H9 (cell line): Measurements from ENCODE around the gene LYST. TPM values are rescaled to one million over a fixed set of nuclear protein-coding genes. Genes with fewer than 3 reads are reported as not detected.
A peak's percentile ranks its signal among the peaks of the same experiment; 100 is the strongest.

Experiments used
- DNase-seq: peaks from one replicate; pipeline ENCODE4 v3.0.0-alpha.2; 2017
- H2AFZ ChIP-seq: one replicate; pipeline ENCODE4 v1.6.1; 2013; ENCODE audit warnings: mild to moderate bottlenecking, low read length, control low read depth, moderate library complexity
- H2AK5ac ChIP-seq: 2 replicates; pipeline ENCODE4 v1.6.1; 2013; ENCODE audit warnings: low read length, control low read depth, mixed read lengths; ENCODE audit not compliant: insufficient read length
- H2BK120ac ChIP-seq: one replicate; pipeline ENCODE4 v1.6.1; 2013; ENCODE audit warnings: low read depth, mild to moderate bottlenecking, low read length, control low read depth, inconsistent platforms; ENCODE audit not compliant: poor library complexity, severe bottlenecking
- H2BK12ac ChIP-seq: 2 replicates; pipeline ENCODE4 v1.6.1; 2013; ENCODE audit warnings: low read length, control low read depth, mixed read lengths, low read depth; ENCODE audit not compliant: insufficient read length
- H2BK15ac ChIP-seq: 2 replicates; pipeline ENCODE4 v1.6.1; 2013; ENCODE audit warnings: low read depth, low read length, control low read depth
- H2BK20ac ChIP-seq: one replicate; pipeline ENCODE4 v1.6.1; 2013; ENCODE audit warnings: low read depth, mild to moderate bottlenecking, low read length, control low read depth, inconsistent platforms; ENCODE audit not compliant: poor library complexity, severe bottlenecking
- H2BK5ac ChIP-seq: 2 replicates; pipeline ENCODE4 v1.6.1; 2013; ENCODE audit warnings: low read length, control low read depth, mixed read lengths; ENCODE audit not compliant: insufficient read length
- H3K14ac ChIP-seq: 2 replicates; pipeline ENCODE4 v1.6.1; 2013; ENCODE audit warnings: low read length, control low read depth; ENCODE audit not compliant: insufficient read depth
- H3K18ac ChIP-seq: 2 replicates; pipeline ENCODE4 v1.6.1; 2013; ENCODE audit warnings: low read depth, mild to moderate bottlenecking, mixed read lengths, low read length, control low read depth; ENCODE audit not compliant: insufficient read length
- H3K23ac ChIP-seq: 2 replicates; pipeline ENCODE4 v1.6.1; 2013; ENCODE audit warnings: low read length, control low read depth, mixed read lengths, low read depth; ENCODE audit not compliant: insufficient read length
- H3K23me2 ChIP-seq: 2 replicates; pipeline ENCODE4 v1.6.1; 2013; ENCODE audit warnings: low read depth, mild to moderate bottlenecking, mixed read lengths, low read length, control low read depth; ENCODE audit not compliant: insufficient read length, poor library complexity, severe bottlenecking
- H3K27ac ChIP-seq: 2 replicates; pipeline ENCODE4 v1.5.1; 2013; ENCODE audit warnings: low read length, control low read depth, mixed read lengths, low read depth; ENCODE audit not compliant: insufficient read length
- H3K27me3 ChIP-seq: 2 replicates; pipeline ENCODE4 v1.6.1; 2013; ENCODE audit warnings: low read length, control low read depth, inconsistent platforms; ENCODE audit not compliant: insufficient read depth
- H3K4ac ChIP-seq: 2 replicates; pipeline ENCODE4 v1.6.1; 2013; ENCODE audit warnings: low read depth, mild to moderate bottlenecking, control low read depth, inconsistent platforms, low read length, moderate library complexity
- H3K4me1 ChIP-seq: 2 replicates; pipeline ENCODE4 v1.6.1; 2013; ENCODE audit warnings: low read length, control low read depth, inconsistent platforms; ENCODE audit not compliant: insufficient read depth
- H3K4me2 ChIP-seq: 2 replicates; pipeline ENCODE4 v1.6.1; 2013; ENCODE audit warnings: low read length, control low read depth, mixed read lengths; ENCODE audit not compliant: insufficient read length, insufficient read depth
- H3K56ac ChIP-seq: 2 replicates; pipeline ENCODE4 v1.6.1; 2013; ENCODE audit warnings: low read depth, mild to moderate bottlenecking, mixed read lengths, low read length, control low read depth; ENCODE audit not compliant: insufficient read length
- H3K79me1 ChIP-seq: 2 replicates; pipeline ENCODE4 v1.6.1; 2013; ENCODE audit warnings: low read depth, mild to moderate bottlenecking, moderate library complexity, low read length, control low read depth, inconsistent platforms; ENCODE audit not compliant: insufficient read depth, poor library complexity, severe bottlenecking
- H3K79me2 ChIP-seq: 2 replicates; pipeline ENCODE4 v1.6.1; 2013; ENCODE audit warnings: low read length, control low read depth, inconsistent platforms; ENCODE audit not compliant: insufficient read depth
- H3K9ac ChIP-seq: 2 replicates; pipeline ENCODE4 v1.6.1; 2013; ENCODE audit warnings: low read length, control low read depth, mixed read lengths; ENCODE audit not compliant: insufficient read length; ENCODE audit errors: extremely low read depth
- H3K9me3 ChIP-seq: one replicate; pipeline ENCODE4 v1.6.1; 2013; ENCODE audit warnings: low read depth, low read length, inconsistent platforms; ENCODE audit not compliant: control insufficient read depth
- H3T11ph ChIP-seq: one replicate; pipeline ENCODE4 v1.6.1; 2013; ENCODE audit warnings: mild to moderate bottlenecking, low read length, control low read depth, inconsistent platforms
- H4K20me1 ChIP-seq: one replicate; pipeline ENCODE4 v1.6.1; 2013; ENCODE audit not compliant: control insufficient read depth, insufficient read length, insufficient read depth
- H4K5ac ChIP-seq: 2 replicates; pipeline ENCODE4 v1.6.1; 2013; ENCODE audit warnings: low read depth, mild to moderate bottlenecking, mixed read lengths, low read length, control low read depth; ENCODE audit not compliant: insufficient read length
- H4K8ac ChIP-seq: replicated peaks from 2 replicates; pipeline ENCODE4 v1.6.1; 2013; ENCODE audit warnings: low read length, control low read depth, mixed read lengths, low read depth; ENCODE audit not compliant: insufficient read length
- H4K91ac ChIP-seq: 2 replicates; pipeline ENCODE4 v1.6.1; 2013; ENCODE audit warnings: low read depth, mild to moderate bottlenecking, moderate library complexity, mixed read lengths, low read length, control low read depth; ENCODE audit not compliant: insufficient read length
- H3K27ac Mint-ChIP-seq, 3 experiments: 2 replicates in 2 of 3; 3 replicates in 1 of 3; pipeline ENCODE4 v1.8.0; 2020 to 2021; ENCODE audit warnings: mixed read lengths in 3 of 3, mild to moderate bottlenecking in 1 of 3, moderate library complexity in 1 of 3
- H3K27me3 Mint-ChIP-seq: 2 replicates; pipeline ENCODE4 v1.8.0; 2021; ENCODE audit warnings: low read depth, mild to moderate bottlenecking, moderate library complexity, mixed read lengths
- H3K36me3 Mint-ChIP-seq, 3 experiments: 2 replicates in 2 of 3; 3 replicates in 1 of 3; pipeline ENCODE4 v1.8.0; 2020 to 2021; ENCODE audit warnings: low read depth in 3 of 3, mixed read lengths in 3 of 3; ENCODE audit not compliant: insufficient read depth in 1 of 3
- H3K4me1 Mint-ChIP-seq, 2 experiments: 2 replicates each; pipeline ENCODE4 v1.8.0; 2020; ENCODE audit warnings: mixed read lengths in 2 of 2
- H3K4me3 Mint-ChIP-seq, 2 experiments: 2 replicates in 1 of 2; 3 replicates in 1 of 2; pipeline ENCODE4 v1.8.0; 2020 to 2021; ENCODE audit warnings: mild to moderate bottlenecking in 2 of 2, mixed read lengths in 2 of 2, moderate library complexity in 1 of 2
- H3K9me3 Mint-ChIP-seq, 2 experiments: 2 replicates in 1 of 2; 3 replicates in 1 of 2; pipeline ENCODE4 v1.8.0; 2020; ENCODE audit warnings: mild to moderate bottlenecking in 2 of 2, mixed read lengths in 2 of 2, moderate library complexity in 1 of 2
- WGBS: extraction: QIAGEN DNeasy Blood & Tissue Kit; methylation state at CpG from one replicate; pipeline ENCODE4 v1.1.7; 2013; ENCODE audit warnings: missing lambda C conversion rate, low lambda C conversion rate, mixed read lengths; ENCODE audit not compliant: insufficient read length; ENCODE audit errors: extremely low coverage; 5-methylcytosine and 5-hydroxymethylcytosine counted together
- total RNA-seq: library from RNA; stranded (reverse); gene quantifications from 2 replicates; pipeline ENCODE4 v1.2.1, GENCODE V29; 2021
- TF ChIP-seq, protein P1 (sequence below): fragments of 200-600 bp; sonication (generic); conservative IDR thresholded peaks from 3 replicates; pipeline ENCODE4 v1.8.0; 2021; ENCODE audit warnings: antibody characterized with exemption, mild to moderate bottlenecking

Gene LYST
- total RNA-seq, 1 experiment from 2014 or later: 0.13 TPM

DNA sequence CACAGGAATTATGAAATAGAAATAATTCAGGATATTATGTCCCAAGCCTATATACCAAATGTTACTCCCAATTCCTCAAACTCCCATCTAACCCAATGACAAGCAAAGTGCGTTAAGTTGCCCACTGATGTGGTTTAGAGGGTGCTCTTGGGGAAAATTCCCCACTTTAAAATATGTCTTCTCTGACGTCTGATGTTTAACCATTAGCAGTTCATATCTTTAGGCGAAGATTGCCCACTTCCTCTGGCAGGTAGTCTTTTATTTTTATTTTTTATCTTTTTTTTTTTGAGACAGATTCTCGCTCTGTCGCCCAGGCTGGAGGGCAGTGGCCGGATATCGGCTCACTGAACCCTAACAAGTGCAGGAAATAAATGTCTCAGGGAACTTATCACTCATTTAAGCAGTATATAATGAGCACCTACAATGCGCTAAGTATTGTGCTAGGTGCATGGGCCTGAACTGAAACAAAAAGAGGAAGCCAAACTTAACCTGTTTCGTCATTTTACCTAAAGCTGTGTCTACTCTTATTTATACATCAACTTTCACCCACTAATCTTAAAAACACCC lies 1.3 kb upstream of the LYST start:
- Histone ChIP-seq H3K79me2 (no peaks in the 10 kb centered on the region), H4K91ac (no peak overlapping the region), H4K5ac (no peak overlapping the region), H3K56ac (no peak overlapping the region), H2BK5ac (no peak overlapping the region), H3K79me1 (no peaks in the 10 kb centered on the region), H2BK120ac (no peak overlapping the region), H3K9me3 (no peaks in the 10 kb centered on the region), H2AK5ac (no peak overlapping the region), H4K20me1 (no peaks in the 10 kb centered on the region), H3T11ph (no peak overlapping the region), H3K18ac (no peak overlapping the region), H4K8ac (no peak overlapping the region), H2AFZ (no peak overlapping the region), H2BK12ac (no peak overlapping the region), H3K9ac (peak overlapping the region; percentile 11), H3K23me2 (peaks cover 10% of the 10 kb centered on the region), H2BK15ac (no peak overlapping the region), H3K4me1 (no peaks in the 10 kb centered on the region), H3K4ac (no peak overlapping the region), H2BK20ac (no peak overlapping the region), H3K4me2 (peak overlapping the region; percentile 92), H3K23ac (no peak overlapping the region), H3K27me3 (peaks cover 2% of the 10 kb centered on the region; the same call in 1 of the 2 replicates), H3K27ac (no peak overlapping the region), H3K14ac (no peak overlapping the region)
- peaks cover 40% of the 10 kb centered on the region for H3K27me3 Mint-ChIP-seq
- peak overlapping the region; percentile 86 to 89; a peak in 4 of 5 replicates for H3K4me3 Mint-ChIP-seq
- no peaks in the 10 kb centered on the region; a peak in 1 of 5 replicates for H3K9me3 Mint-ChIP-seq
- no peaks in the 10 kb centered on the region for H3K36me3 Mint-ChIP-seq
- DNase-seq: no peak
- WGBS: no CpG with 5 or more reads among the region's 9 CpGs
- H3K27ac Mint-ChIP-seq: no peak overlapping the region
- H3K4me1 Mint-ChIP-seq: peaks cover 13 to 15% of the 10 kb centered on the region in 2 experiments
- TF ChIP-seq, protein P1, sequence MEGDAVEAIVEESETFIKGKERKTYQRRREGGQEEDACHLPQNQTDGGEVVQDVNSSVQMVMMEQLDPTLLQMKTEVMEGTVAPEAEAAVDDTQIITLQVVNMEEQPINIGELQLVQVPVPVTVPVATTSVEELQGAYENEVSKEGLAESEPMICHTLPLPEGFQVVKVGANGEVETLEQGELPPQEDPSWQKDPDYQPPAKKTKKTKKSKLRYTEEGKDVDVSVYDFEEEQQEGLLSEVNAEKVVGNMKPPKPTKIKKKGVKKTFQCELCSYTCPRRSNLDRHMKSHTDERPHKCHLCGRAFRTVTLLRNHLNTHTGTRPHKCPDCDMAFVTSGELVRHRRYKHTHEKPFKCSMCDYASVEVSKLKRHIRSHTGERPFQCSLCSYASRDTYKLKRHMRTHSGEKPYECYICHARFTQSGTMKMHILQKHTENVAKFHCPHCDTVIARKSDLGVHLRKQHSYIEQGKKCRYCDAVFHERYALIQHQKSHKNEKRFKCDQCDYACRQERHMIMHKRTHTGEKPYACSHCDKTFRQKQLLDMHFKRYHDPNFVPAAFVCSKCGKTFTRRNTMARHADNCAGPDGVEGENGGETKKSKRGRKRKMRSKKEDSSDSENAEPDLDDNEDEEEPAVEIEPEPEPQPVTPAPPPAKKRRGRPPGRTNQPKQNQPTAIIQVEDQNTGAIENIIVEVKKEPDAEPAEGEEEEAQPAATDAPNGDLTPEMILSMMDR: no peak
